Stimulated activated CD4-positive, alpha-beta T cell treated with anti-CD3 and anti-CD28 coated beads, Interleukin-2, amount 100 ng/mL, for 48 hours (primary cell): ENCODE data around the gene ELANE.
"Not testable (repeated sequence)": the region's sequence is repeated elsewhere in the genome, so short reads cannot be mapped to it uniquely, and the experiment has no call there.

Experiments
- DNase-seq, 2 donors: peaks; one replicate each; pipeline ENCODE4 v3.0.0-alpha.2; 2020

The ELANE gene

DNA sequence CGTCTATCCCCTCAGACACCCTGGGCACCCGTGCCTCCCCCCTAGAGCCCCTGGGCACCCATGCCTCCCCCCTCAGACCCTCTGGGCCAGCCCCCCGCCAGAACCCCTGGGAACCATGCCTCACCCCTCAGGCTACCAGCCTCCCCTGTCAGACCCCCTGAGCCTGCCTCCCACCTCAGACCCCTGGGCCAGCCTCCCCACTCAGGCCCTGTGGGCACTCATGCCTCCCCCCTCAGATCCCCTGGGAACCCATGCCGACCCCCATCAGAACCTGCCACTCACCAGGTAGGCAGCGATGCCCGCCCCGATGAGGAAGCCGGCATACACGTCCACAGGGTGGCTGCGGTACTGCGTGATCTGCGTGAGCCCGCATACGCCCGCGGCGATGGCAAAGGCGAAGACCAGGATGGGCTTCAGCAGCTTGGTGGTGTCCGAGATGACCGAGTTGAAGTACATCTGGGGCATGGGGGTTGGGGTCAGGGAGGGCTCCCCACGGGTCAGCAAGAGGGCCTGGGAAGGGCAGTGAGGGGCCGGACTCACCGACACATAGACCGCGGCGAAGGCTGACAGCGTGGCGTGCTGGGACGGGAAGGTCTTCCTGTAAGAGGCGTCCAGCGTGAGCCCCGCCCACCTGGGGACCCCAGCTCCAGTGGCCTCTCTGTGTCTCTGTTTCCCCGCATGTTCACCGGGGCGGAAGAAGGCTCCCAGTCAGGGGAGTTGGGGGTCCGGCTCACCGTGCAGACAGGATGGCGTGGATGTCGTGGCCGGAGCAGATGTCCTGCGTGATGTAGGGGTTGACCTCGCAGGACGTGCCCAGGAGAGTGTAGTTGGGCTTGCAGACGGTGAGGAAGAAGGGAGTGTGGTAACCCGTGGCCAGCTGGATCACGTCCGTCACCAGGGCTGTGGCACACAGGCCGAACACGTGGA, 37.7 kb upstream of the ELANE start:
- DNase-seq: no peak

DNA sequence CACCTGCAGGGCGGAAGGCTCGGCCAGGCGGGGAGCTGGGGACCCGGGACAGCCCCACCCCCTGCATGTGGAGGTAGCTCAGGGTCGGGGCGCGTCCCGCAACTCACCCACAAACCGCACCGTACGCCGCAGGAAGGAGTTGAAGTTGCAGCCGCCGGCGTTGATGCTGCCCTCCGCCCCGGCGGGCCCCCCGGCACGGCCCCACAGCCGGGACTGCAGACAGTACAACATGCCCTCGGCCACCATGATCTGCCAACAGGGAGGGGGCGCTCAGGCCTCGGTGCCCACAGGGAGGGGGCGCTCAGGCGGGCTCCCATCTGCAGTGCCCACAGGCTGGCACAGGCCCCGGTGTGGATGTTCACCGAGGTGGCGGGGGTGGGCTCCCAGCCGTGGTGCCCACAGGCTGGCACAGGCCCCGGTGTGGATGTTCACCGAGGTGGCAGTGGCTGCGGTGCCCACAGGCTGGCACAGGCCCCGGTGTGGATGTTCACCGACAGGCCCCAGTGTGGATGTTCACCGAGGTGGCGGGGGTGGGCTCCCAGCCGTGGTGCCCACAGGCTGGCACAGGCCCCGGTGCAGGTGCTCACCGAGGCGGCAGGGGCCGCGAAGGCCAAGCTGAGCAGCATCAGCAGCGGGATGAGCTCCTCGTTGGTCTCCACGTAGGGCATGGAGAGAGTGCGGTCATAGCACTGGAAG, 36.9 kb upstream of the ELANE start:
- no peak for DNase-seq

- no peak for DNase-seq
Measured at GRCh38 chr19:815775-816499, 36.2 kb upstream of the ELANE start.

DNA sequence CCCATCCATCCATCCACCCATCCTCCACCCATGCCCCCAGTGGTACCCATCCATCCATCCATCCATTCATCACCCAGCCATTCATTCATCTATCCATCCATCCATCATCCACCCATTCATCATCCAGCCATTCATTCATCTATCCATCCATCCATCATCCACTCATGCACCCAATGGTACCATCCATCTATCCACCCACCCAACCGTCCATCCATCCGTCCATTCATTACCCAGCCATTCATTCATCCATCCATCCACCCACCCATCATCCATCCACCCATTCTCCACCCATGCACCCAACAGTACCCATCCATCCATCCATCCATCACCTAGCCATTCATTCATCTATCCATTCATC, 35.6 kb upstream of the ELANE start:
- DNase-seq: no peak

DNA sequence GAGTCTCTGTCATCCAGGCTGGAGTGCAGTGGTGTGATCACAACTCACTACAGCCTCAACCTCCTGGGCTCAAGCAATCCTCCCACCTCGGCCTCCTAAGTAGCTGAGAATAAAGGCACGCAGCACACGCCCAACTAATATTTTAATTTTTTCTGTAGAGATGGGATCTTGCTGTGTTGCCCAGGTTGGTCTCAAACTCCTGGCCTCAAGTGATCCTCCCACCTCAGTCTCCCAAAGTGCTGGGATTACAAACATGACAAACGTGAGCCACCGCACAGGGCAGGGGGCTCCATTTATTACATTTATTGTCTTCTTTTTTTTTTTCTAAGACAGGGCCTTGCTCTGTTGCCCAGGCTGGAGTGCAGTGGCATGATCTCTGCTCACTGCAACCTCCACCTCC, 31.9 kb upstream of the ELANE start:
- not testable (repeated sequence) for DNase-seq

GRCh38 chr19:821231-821824, 30.8 kb upstream of the ELANE start:
- DNase-seq: no peak

GRCh38 chr19:821825-822503, 30.1 kb upstream of the ELANE start, which contains the start of gene PLPPR3:
PLPPR3 (minus strand) TSS chr19:821955; CDS start chr19:821559, 396 bp downstream.
- DNase-seq: no peak

- no peak for DNase-seq
Measured at GRCh38 chr19:823565-824121, 28.5 kb upstream of the ELANE start.

GRCh38 chr19:824885-825284, 27.2 kb upstream of the ELANE start:
- DNase-seq: no peak

DNA sequence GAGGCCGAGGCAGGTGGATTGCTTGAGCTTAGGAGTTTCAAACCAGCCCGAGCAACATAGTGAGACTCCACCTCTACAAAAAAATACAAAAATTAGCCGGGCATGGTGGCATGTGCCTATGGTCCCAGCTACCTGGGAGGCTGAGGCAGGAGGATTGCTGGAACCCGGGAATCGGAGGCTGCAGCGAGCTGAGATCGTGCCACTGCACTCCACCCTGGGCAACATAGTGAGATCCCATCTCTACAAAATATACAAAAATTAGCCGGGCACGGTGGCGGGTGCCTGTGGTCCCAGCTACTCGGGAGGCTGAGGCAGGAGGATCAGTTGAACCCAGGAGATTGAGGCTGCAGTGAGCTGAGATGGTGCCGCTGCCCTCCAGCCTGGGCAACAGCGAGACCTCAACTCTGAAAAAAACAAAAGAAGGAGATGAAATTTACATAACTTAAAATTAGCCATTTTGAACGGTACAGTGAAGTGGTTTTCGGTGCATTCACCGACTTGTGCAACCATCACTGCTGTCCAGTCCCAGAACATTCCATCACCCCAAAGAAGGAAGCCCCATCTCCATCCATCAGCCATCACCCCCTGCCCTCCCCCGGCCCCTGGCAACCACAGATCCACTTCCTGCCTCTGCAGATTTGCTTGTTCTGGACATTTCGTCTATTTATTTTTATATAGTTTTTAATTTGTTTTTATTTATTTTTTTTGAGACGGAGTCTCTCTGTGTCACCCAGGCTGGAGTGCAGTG, 26.0 kb upstream of the ELANE start:
- no peak for DNase-seq

DNA sequence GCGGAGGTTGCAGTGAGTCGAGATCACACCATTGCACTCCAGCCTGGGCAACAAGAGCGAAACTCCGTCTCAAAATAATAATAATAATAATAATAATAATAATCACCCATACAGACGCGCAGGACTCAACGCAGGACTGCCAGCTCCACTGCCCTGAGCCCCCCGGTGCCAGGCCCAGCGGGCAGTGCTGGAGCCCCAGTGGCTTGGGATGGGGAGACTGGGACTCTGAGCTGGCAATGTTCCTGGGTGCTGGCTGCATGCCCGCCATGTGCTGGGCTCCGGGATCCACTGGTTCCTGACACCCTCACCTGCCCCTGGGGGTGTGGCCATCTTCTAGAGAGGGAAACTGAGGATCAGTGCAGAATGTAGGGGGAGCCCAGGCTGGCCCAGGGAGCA, 24.8 kb upstream of the ELANE start:
- no peak for DNase-seq

- DNase-seq: no peak
Measured at GRCh38 chr19:827710-828321, 24.3 kb upstream of the ELANE start, which contains the start of gene AZU1. AZU1 (plus strand) TSS chr19:827837; CDS start chr19:827847, 10 bp downstream.

- DNase-seq: no peak
Measured at GRCh38 chr19:829129-829758, 22.9 kb upstream of the ELANE start.

DNA sequence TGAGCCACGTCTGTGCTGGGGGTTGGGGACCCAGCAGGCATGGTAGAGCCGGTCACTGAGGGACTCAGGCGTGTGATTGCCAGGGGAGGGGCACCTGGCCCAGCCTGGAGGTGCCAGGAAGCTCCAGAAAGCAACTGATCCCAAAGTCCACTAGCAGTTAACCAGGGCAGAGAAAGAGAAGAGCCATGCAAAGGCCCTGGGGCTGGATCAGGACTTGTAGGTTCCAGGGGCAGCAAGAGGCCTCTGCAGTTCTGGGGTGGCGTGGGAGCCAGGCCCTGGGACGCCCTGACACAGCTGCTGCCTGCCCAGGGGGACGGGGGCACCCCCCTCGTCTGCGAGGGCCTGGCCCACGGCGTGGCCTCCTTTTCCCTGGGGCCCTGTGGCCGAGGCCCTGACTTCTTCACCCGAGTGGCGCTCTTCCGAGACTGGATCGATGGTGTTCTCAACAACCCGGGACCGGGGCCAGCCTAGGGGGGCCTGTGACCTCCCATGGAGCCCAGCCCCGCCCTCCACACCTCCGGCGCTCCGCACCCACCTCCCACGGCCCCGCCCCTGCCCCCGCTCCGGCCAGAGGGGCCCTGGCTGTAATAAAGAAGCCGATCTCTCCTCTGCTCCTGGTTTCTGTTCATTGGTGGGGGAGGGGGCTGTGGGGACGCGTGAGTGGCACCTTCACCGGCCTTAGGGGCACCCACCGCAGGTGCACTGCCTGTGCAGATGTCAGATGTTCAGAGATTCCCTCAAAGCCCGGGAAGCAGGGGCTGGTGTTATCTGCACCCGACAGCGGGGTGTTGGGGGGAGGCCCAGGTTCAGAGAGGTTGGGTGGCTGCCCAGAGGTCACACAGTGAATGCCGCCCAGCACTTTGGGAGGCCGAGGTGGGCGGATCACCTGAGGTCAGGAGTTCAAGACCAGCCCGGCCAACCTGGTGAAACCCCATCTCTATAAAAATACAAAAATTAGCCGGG, 20.4 kb upstream of the ELANE start:
- DNase-seq: no peak

DNA sequence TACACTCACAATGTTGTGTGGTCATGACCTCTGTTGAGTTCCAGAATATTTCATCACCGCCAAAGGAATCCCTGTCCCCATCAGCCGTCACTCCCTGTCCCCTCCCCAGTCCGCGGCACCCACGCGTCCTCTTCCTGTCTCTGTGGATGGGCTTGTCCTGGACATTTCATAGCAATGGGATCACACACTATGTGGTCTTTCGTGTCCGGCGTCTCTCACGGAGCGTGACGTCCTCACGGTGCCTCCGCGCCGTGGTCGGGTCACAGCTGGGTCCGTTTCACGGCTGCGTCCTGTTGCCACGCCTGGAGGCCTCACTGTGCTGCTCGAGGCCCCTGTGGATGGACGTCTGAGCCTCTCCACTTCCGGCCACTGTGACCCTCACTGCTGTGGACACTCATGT, 17.9 kb upstream of the ELANE start:
- no peak for DNase-seq

DNA sequence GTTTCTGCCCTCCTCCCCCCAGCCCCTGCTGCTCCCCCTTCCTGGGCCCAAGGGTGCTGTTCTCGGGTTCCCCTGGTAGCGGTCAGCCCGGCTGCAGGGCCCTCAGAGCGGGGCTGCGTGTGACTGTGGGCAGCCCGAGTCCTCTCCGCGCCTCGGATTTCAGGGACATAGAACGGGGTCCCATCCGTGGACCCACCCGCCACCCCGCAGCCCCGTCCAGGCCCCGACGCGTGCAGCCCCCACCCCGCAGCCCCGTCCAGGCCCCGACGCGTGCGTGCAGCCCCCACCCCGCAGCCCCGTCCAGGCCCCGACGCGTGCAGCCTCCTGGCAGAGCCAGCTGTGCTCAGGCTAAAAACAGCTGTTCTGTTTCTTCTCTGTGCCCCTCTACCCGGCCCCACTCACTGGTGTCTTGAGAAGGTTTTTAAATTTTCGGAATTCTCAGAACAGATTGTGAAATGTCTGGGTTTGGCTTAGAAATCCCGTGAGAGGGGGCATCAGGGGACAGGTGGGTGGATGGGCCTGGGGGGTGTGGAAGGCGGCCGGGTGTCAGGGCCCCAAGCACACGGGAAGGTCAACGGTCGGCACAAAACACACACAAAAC, 16.8 kb upstream of the ELANE start:
- no peak for DNase-seq

DNA sequence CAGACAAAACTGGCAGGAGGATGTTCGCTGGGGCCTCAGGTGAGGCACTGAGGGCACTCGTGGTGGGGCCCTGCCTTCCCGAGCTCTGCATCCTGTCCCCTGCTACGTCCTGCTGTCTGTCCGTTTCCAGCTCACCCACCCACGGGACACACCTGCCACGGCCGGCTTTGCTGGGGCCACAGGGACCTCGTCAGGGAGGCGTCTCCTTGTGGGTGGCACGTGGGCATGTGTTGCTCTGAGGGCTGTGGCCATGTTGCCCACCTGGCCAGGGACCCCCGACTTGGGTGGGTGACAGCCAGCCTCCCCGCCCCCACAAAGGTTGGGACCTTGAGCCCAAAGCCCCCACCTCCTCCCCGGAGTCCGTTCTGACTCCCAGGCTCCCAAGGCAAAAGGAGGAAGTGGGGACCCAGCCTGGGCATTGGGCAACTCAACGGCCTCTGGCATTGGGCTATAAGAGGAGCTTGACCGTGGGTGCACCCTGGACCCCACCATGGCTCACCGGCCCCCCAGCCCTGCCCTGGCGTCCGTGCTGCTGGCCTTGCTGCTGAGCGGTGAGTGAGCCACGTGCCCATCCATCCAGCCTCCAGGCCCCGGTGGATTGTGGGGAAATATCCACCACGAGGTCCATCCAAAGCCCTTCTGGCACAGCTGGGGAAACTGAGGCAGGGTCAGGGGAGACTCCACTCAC, 11.4 kb upstream of the ELANE start, which contains the start of gene PRTN3:
PRTN3 (plus strand) TSS at position 481 of the 688 bp plus-strand sequence; CDS start at position 491, 10 bp downstream.
- no peak for DNase-seq

DNA sequence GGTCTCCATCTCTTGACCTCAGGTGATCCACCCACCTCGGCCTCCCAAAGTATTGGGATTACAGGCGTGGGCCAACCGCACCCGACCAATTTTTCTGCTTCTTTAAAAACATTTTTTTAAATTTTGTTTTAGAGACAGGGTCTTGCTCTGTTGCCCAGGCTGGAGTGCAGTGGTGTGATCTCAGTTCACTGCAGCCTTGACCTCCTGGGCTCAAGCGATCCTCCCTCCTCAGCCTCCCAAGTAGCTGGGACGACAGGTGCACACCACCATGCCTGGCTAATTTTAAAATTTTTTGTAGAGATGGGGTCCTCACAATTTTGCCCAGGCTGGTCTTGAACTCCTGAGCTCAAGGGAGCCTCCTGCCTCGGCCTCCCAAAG, 9.3 kb upstream of the ELANE start:
- not testable (repeated sequence) for DNase-seq
